Keratinocyte (primary cell): Measurements from ENCODE around the gene SURF1. TPM values are rescaled to one million over a fixed set of nuclear protein-coding genes. Genes with fewer than 3 reads are reported as not detected.

Experiments used
- DNase-seq: peaks from one replicate; pipeline ENCODE4 v3.0.0-alpha.2; 2011; ENCODE audit warnings: low read depth, missing footprints, low spot score
- FAIRE-seq: peaks from 2 replicates; lab custom pipeline; 2011; peaks lifted over from hg19 to GRCh38; lab: Jason Lieb, UNC
- H2AFZ ChIP-seq: 2 replicates; pipeline ENCODE4 v1.6.0; 2012; ENCODE audit warnings: low read length, control low read depth, inconsistent platforms; ENCODE audit not compliant: control insufficient read depth
- H3K27ac ChIP-seq: 2 replicates; pipeline ENCODE4 v1.5.1; 2011; ENCODE audit warnings: low read length; ENCODE audit not compliant: control insufficient read depth, insufficient read depth
- H3K27me3 ChIP-seq: 3 replicates; pipeline ENCODE4 v1.6.0; 2011; ENCODE audit warnings: low read length; ENCODE audit not compliant: control insufficient read depth, insufficient read depth; ENCODE audit errors: extremely low read depth
- H3K36me3 ChIP-seq, 2 experiments: 2 replicates in 1 of 2; 3 replicates in 1 of 2; pipeline ENCODE4 v1.5.1; 2011; ENCODE audit warnings: low read length in 2 of 2, mild to moderate bottlenecking in 1 of 2; ENCODE audit not compliant: control insufficient read depth in 2 of 2, insufficient read depth in 2 of 2; ENCODE audit errors: extremely low read depth in 1 of 2
- H3K4me1 ChIP-seq: 3 replicates; pipeline ENCODE4 v1.5.1; 2011; ENCODE audit warnings: low read length; ENCODE audit not compliant: control insufficient read depth, insufficient read depth; ENCODE audit errors: extremely low read depth
- H3K4me2 ChIP-seq: 3 replicates; pipeline ENCODE4 v1.6.0; 2011; ENCODE audit warnings: low read depth, low read length; ENCODE audit not compliant: control insufficient read depth, insufficient read depth; ENCODE audit errors: extremely low read depth
- H3K4me3 ChIP-seq, 3 experiments: fragments of 200-600 bp in 1 of 3; sonication (generic) in 1 of 3; 2 replicates in 2 of 3; 3 replicates in 1 of 3; pipeline ENCODE4 v1.5.1; 2011 to 2016; ENCODE audit warnings: low read length in 3 of 3, mild to moderate bottlenecking in 3 of 3, control low read depth in 2 of 3, inconsistent platforms in 1 of 3, low read depth in 1 of 3, mixed read lengths in 1 of 3, mixed run types in 1 of 3, moderate library complexity in 1 of 3; ENCODE audit not compliant: control insufficient read depth in 2 of 3, insufficient read depth in 2 of 3; ENCODE audit errors: extremely low read depth in 1 of 3
- H3K79me2 ChIP-seq: 2 replicates; pipeline ENCODE4 v1.6.0; 2012; ENCODE audit warnings: low read length; ENCODE audit not compliant: control insufficient read depth, insufficient read depth
- H3K9ac ChIP-seq: 3 replicates; pipeline ENCODE4 v1.6.0; 2011; ENCODE audit warnings: low read length; ENCODE audit not compliant: control insufficient read depth, insufficient read depth; ENCODE audit errors: extremely low read depth
- H3K9me1 ChIP-seq: 3 replicates; pipeline ENCODE4 v1.6.0; 2011; ENCODE audit warnings: low read length; ENCODE audit not compliant: control insufficient read depth, insufficient read depth; ENCODE audit errors: extremely low read depth
- H3K9me3 ChIP-seq: 2 replicates; pipeline ENCODE4 v1.5.1; 2012; ENCODE audit warnings: low read depth, low read length; ENCODE audit not compliant: control insufficient read depth
- H4K20me1 ChIP-seq: 3 replicates; pipeline ENCODE4 v1.6.0; 2011; ENCODE audit warnings: low read length; ENCODE audit not compliant: control insufficient read depth, insufficient read depth; ENCODE audit errors: extremely low read depth
- CTCF ChIP-seq, 3 experiments: IDR thresholded peaks in 1 of 3; conservative IDR thresholded peaks in 1 of 3; optimal IDR thresholded peaks in 1 of 3; 2 replicates in 2 of 3; 3 replicates in 1 of 3; pipeline versions ENCODE3 to v1.5.1; 2011; ENCODE audit warnings: low read length in 3 of 3, mild to moderate bottlenecking in 3 of 3, moderate library complexity in 2 of 3, control low read depth in 1 of 3, inconsistent platforms in 1 of 3; ENCODE audit not compliant: insufficient read depth in 2 of 3; ENCODE audit errors: extremely low read depth in 1 of 3
- EZH2 ChIP-seq: IDR thresholded peaks from one replicate; pipeline ENCODE4 v1.6.1; 2012; ENCODE audit warnings: inconsistent platforms, mild to moderate bottlenecking, low read length, moderate library complexity
- dilution Hi-C: fragments of 300-500 bp; cut with MboI; formaldehyde crosslinking; loops from one replicate; pipeline ENCODE4 v1.7.0; 2020; ENCODE audit warnings: low sequenced_read_pairs; ENCODE audit not compliant: extremely low pct_ligation_motif_present
- polyA plus RNA-seq, 5 experiments: library from polyadenylated mRNA; depleted of rRNA in 3 of 5; stranded (reverse) in 3 of 5; stranded (forward) in 1 of 5; unstranded in 1 of 5; fragments of >200 nt; gene quantifications; 1 replicate in 1 of 5; 2 replicates in 3 of 5; 3 replicates in 1 of 5; pipeline versions ENCODE4 v1.2.1 to v1.2.3, GENCODE V29; 2011 to 2012; ENCODE audit warnings: missing spikeins in 2 of 5, low read depth in 1 of 5, low replicate concordance in 1 of 5

The SURF1 gene
- polyA plus RNA-seq, 1 donor (not counting 4 experiments of a cell fraction or from before 2014, with no cell fraction given), result 31.1 TPM

- peaks cover 61% of the 10 kb centered on the region for H4K20me1 ChIP-seq
- H3K9ac ChIP-seq, result no peak overlapping the region
- H3K4me1 ChIP-seq, result peaks cover 51% of the 10 kb centered on the region
- H3K9me1 ChIP-seq, result peaks cover 8% of the 10 kb centered on the region
- no peaks in the 10 kb centered on the region for H3K27me3 ChIP-seq
- DNase-seq (no peak), FAIRE-seq (peak; percentile 17)
- dilution Hi-C loops, result no loop called here
- H2AFZ ChIP-seq, result no peak overlapping the region
- H3K4me2 ChIP-seq, result peak overlapping the region; percentile 73
- no peaks in the 10 kb centered on the region for H3K9me3 ChIP-seq
- peak overlapping the region; percentile 24 for H3K27ac ChIP-seq
- peaks cover 92% of the 10 kb centered on the region for H3K79me2 ChIP-seq
- no peak for TF ChIP-seq EZH2
- peak in 1 of 3 experiments; percentile 16 for TF ChIP-seq CTCF (optimal IDR thresholded peaks at IDR 0.05 in 1 of 3, IDR thresholded peaks at IDR 0.05 in 1 of 3, conservative IDR thresholded peaks at IDR 0.05 in 1 of 3; ENCODE audit: extremely low read depth in 1 of 3, insufficient read depth in 2 of 3, low read length in 3 of 3)
- H3K4me3 ChIP-seq, result peak overlapping the region in 2 of 3 experiments; percentile 20 to 22
- H3K36me3 ChIP-seq, result peaks cover 32 to 45% of the 10 kb centered on the region in 2 experiments
These were observed 15.0 kb upstream of the SURF1 start for GRCh38 chr9:133371261-133371711.

- H3K9ac ChIP-seq, result no peak overlapping the region
- H3K4me3 ChIP-seq, result no peak overlapping the region
- no peaks in the 10 kb centered on the region for H3K27me3 ChIP-seq
- H3K36me3 ChIP-seq, result peaks cover 34 to 49% of the 10 kb centered on the region in 2 experiments
- H3K4me1 ChIP-seq, result peaks cover 57% of the 10 kb centered on the region
- peak overlapping the region; percentile 24 for H3K27ac ChIP-seq
- no peak overlapping the region for H2AFZ ChIP-seq
- peaks cover 61% of the 10 kb centered on the region for H4K20me1 ChIP-seq
- no peaks in the 10 kb centered on the region for H3K9me3 ChIP-seq
- dilution Hi-C loops, result no loop called here
- FAIRE-seq, result no peak
- no peak for TF ChIP-seq CTCF (optimal IDR thresholded peaks at IDR 0.05 in 1 of 3, IDR thresholded peaks at IDR 0.05 in 1 of 3, conservative IDR thresholded peaks at IDR 0.05 in 1 of 3; ENCODE audit: extremely low read depth in 1 of 3, insufficient read depth in 2 of 3, low read length in 3 of 3)
- no peak for TF ChIP-seq EZH2
- H3K79me2 ChIP-seq, result peaks cover 98% of the 10 kb centered on the region
- DNase-seq, result no peak
- peaks cover 8% of the 10 kb centered on the region for H3K9me1 ChIP-seq
- H3K4me2 ChIP-seq, result peak overlapping the region; percentile 73
These were observed 14.4 kb upstream of the SURF1 start for GRCh38 chr9:133370685-133371084.
